Vagina (tissue), 2 donors: Measurements from ENCODE around the gene HK3.

Experiments
- CTCF ChIP-seq, 3 experiments: fragments of 450-650 bp in 2 of 3; fragments of 200-600 bp in 1 of 3; sonication (generic) in 1 of 3; IDR thresholded peaks; one replicate each; pipeline ENCODE4 v1.5.1; 2017 to 2019; ENCODE audit warnings: antibody characterized with exemption in 3 of 3, mild to moderate bottlenecking in 2 of 3, moderate library complexity in 2 of 3
- POLR2A ChIP-seq, 2 donors: fragments of 450-650 bp; IDR thresholded peaks; one replicate each; pipeline ENCODE4 v1.6.1; 2017; ENCODE audit warnings: antibody characterized with exemption in 2 of 2, mild to moderate bottlenecking in 2 of 2, moderate library complexity in 2 of 2
- POLR2AphosphoS5 ChIP-seq, 2 donors: sonication (generic); formaldehyde crosslinking; IDR thresholded peaks; one replicate each; pipeline ENCODE4 v1.9.0; 2017; ENCODE audit warnings: antibody characterized with exemption in 2 of 2, mild to moderate bottlenecking in 2 of 2, low read depth in 1 of 2; ENCODE audit not compliant: insufficient read depth in 1 of 2

- no peak for TF ChIP-seq POLR2A (IDR thresholded peaks at IDR 0.05)
- no peak for TF ChIP-seq CTCF (IDR thresholded peaks at IDR 0.05)
- no peak for TF ChIP-seq POLR2AphosphoS5 (IDR thresholded peaks at IDR 0.05; ENCODE audit: insufficient read depth in 1 of 2, low read depth in 1 of 2)
These were observed 43.5 kb downstream of the HK3 start for GRCh38 chr5:176855598-176855997.
